ENCODE data around the gene EP400. TPM values are rescaled to one million over a fixed set of nuclear protein-coding genes. Genes with fewer than 3 reads are reported as not detected.
A peak's percentile ranks its signal among the peaks of the same experiment; 100 is the strongest.

EP400 gene
- total RNA-seq, 1 donor from 2014 or later = 41.4 TPM

GRCh38 chr12:131919051-131919347 lies 30.7 kb upstream of the EP400 start:
- H3K4me1 ChIP-seq = no peaks in the 10 kb centered on the region
- intact Hi-C loops (cut with DNase I) = no loop called here
- TF ChIP-seq CTCF (IDR thresholded peaks at IDR 0.05) = no peak
- ATAC-seq = no peak
- H3K4me3 ChIP-seq = no peak overlapping the region
- no peaks in the 10 kb centered on the region for H3K27me3 ChIP-seq
- H3K9me3 ChIP-seq = no peaks in the 10 kb centered on the region
- H3K27ac ChIP-seq = no peak overlapping the region
- no peak for DNase-seq
- peaks cover 56% of the 10 kb centered on the region for H3K36me3 ChIP-seq

DNA sequence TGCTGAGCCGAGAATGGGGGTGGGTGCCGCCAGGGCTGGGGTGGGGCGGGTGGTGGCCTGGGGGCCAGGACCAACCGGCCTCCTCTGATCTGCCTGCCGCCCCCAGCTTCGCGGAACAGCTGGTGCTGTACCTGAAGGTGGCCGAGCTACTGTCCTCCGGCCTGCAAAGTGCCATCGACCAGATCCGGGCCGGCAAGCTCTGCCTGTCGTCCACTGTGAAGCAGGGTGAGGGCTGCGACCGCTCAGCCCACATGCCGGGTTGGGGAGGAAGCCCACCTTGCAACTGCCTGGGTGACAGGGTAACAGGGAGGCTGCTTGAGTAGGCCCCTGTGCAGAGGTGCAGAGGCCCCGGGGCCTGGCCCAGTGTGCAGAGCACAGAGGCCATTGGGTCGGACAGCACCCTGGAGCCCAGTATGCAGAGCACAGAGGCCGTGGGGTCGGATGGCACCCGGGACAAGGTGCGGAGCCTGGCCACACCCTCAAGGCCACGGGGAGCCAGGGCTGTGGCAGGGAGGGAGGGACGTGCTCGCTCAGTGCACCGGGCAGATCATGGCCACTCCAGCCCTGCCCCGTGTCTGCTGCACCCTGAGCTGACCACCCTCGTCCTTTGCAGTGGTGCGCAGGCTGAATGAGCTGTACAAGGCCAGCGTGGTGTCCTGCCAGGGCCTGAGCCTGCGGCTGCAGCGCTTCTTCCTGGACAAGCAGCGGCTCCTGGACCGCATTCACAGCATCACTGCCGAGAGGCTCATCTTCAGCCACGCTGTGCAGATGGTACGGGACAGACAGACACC lies 30.2 kb upstream of the EP400 start:
- no peak for TF ChIP-seq CTCF (IDR thresholded peaks at IDR 0.05)
- no peak overlapping the region for H3K4me3 ChIP-seq
- H3K4me1 ChIP-seq = no peaks in the 10 kb centered on the region
- H3K27me3 ChIP-seq = no peaks in the 10 kb centered on the region
- DNase-seq = no peak
- H3K27ac ChIP-seq = no peak overlapping the region
- H3K9me3 ChIP-seq = no peaks in the 10 kb centered on the region
- intact Hi-C loops (cut with DNase I) = no loop called here
- H3K36me3 ChIP-seq = peaks cover 50% of the 10 kb centered on the region
- ATAC-seq = no peak

DNA sequence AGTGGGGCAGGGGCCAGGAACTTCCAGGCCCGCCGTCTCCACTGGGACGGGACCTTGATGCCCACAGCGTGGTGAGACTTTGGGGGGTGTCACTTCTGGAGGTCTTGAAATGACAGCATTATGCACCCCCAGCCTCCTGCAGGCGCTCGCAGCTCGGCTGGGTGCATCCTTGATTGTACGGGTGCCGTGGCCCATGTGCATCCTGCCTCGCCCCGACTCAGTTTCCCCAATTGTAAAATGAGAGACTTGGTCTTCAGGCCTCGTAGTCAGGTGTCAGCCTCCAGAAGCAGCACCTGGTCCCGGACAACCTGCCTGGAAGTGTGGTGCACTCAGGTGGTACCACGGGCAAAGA lies 29.6 kb upstream of the EP400 start:
- Histone ChIP-seq H3K9me3 (no peaks in the 10 kb centered on the region), H3K27ac (no peak overlapping the region), H3K27me3 (no peaks in the 10 kb centered on the region), H3K4me3 (no peak overlapping the region), H3K36me3 (peaks cover 45% of the 10 kb centered on the region), H3K4me1 (no peaks in the 10 kb centered on the region)
- no peak for ATAC-seq
- no peak for DNase-seq
- intact Hi-C loops (cut with DNase I) = no loop called here
- TF ChIP-seq CTCF (IDR thresholded peaks at IDR 0.05) = no peak

DNA sequence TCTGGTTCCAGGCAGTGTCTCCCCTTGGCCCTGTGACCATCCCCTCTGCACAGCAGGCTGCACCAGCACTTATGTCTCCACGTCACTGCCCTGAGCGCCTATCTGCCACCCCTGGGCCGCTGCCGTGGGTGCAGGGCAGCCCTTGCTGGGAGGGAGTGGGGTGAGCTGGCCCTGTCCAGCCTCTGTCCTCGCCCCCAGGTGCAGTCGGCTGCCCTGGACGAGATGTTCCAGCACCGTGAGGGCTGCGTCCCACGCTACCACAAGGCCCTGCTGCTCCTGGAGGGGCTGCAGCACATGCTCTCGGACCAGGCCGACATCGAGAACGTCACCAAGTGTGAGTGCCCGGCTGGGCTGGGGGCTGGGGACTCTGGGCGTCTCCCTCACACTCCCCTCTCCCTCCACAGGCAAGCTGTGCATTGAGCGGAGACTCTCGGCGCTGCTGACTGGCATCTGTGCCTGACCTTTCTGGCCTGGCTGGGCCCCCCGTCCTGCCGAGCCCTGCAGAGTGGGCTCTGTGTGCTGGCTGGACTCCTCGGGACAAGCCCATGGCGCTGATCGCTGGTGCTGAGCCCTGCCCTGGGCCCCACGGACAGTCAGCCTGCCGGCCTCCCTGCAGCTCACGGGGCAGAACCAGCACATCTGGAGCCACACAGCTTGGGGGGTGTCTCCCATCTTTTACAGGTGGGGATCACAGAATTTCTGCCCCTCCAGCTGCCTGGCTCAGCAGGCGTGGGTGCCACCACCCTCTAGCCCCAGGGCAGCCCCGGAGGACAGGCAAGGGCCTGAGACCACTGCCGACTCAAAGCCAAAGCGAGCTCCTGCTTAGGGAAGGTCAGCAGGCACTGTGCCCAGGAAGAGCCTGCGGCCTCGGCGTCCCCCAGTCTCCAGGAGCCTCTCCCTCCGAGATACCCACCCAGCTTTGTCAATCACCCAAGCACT lies 28.6 kb upstream of the EP400 start:
- TF ChIP-seq CTCF (IDR thresholded peaks at IDR 0.05) = no peak
- Histone ChIP-seq H3K27ac (no peak overlapping the region), H3K36me3 (peaks cover 35% of the 10 kb centered on the region), H3K4me3 (no peak overlapping the region), H3K4me1 (no peaks in the 10 kb centered on the region), H3K9me3 (no peaks in the 10 kb centered on the region), H3K27me3 (no peaks in the 10 kb centered on the region)
- intact Hi-C loops (cut with DNase I) = no loop called here
- DNase-seq = peak; percentile 62
- no peak for ATAC-seq

GRCh38 chr12:131921866-131922769 lies 27.6 kb upstream of the EP400 start:
- Histone ChIP-seq H3K27ac (no peak overlapping the region), H3K4me3 (no peak overlapping the region), H3K36me3 (peaks cover 30% of the 10 kb centered on the region), H3K27me3 (no peaks in the 10 kb centered on the region), H3K9me3 (no peaks in the 10 kb centered on the region), H3K4me1 (no peaks in the 10 kb centered on the region)
- DNase-seq = no peak
- no peak for TF ChIP-seq CTCF (IDR thresholded peaks at IDR 0.05)
- intact Hi-C loops (cut with DNase I) = no loop called here
- no peak for ATAC-seq

Data from upper lobe of right lung (tissue), 1 donor.